Naive thymus-derived CD4-positive, alpha-beta T cell (primary cell): ENCODE results near the gene PTPRG. TPM values are rescaled to one million over a fixed set of nuclear protein-coding genes. Genes with fewer than 3 reads are reported as not detected.

Experiments used
- ATAC-seq: fragments of 150-1000 bp; cut with Tn5 transposase; 2 replicates; pipeline ENCODE4 v1.10.0; 2021; ENCODE audit warnings: mild to moderate bottlenecking, moderate library complexity
- CTCF ChIA-PET: fragments of 350-600 bp; sonication (Branson Sonifier 250); formaldehyde crosslinking; loops from one replicate; lab custom pipeline; 2021; ENCODE audit warnings: antibody characterized with exemption; lab: Charles Lee
- POLR2A ChIA-PET: fragments of 350-600 bp; sonication (Branson Sonifier 250); formaldehyde crosslinking; loops from one replicate; lab custom pipeline; 2021; ENCODE audit warnings: antibody characterized with exemption, inconsistent platforms; lab: Charles Lee
- DNase-seq, 9 donors: peaks; one replicate each; pipeline versions ENCODE4 v3.0.0 to v3.0.0-alpha.2; 2020 to 2022; ENCODE audit warnings: mixed read lengths in 1 of 9
- H3K27ac ChIP-seq: one replicate; pipeline ENCODE4 v1.7.0; 2013; ENCODE audit warnings: mild to moderate bottlenecking, low read depth, low read length, moderate library complexity
- H3K27me3 ChIP-seq, 2 donors: one replicate each; pipeline ENCODE4 v1.7.0; 2013; ENCODE audit warnings: low read length in 2 of 2, mild to moderate bottlenecking in 2 of 2, moderate library complexity in 2 of 2; ENCODE audit not compliant: control insufficient read depth in 2 of 2, insufficient read depth in 2 of 2
- H3K36me3 ChIP-seq, 3 experiments: 1 replicate in 2 of 3; 2 replicates in 1 of 3; pipeline ENCODE4 v1.7.0; 2013; ENCODE audit warnings: low read length in 3 of 3, mild to moderate bottlenecking in 3 of 3, moderate library complexity in 1 of 3; ENCODE audit not compliant: insufficient read depth in 3 of 3, control insufficient read depth in 2 of 3
- H3K4me1 ChIP-seq, 2 donors: one replicate each; pipeline ENCODE4 v1.7.0; 2013; ENCODE audit warnings: low read length in 2 of 2, mild to moderate bottlenecking in 2 of 2, moderate library complexity in 1 of 2; ENCODE audit not compliant: control insufficient read depth in 2 of 2, insufficient read depth in 2 of 2
- H3K4me3 ChIP-seq: 2 replicates; pipeline ENCODE4 v1.7.0; 2013; ENCODE audit warnings: mild to moderate bottlenecking, low read length
- H3K9me3 ChIP-seq, 3 experiments: 1 replicate in 2 of 3; 2 replicates in 1 of 3; pipeline ENCODE4 v1.7.0; 2013; ENCODE audit warnings: low read length in 3 of 3; ENCODE audit not compliant: control insufficient read depth in 2 of 3
- H3K27ac Mint-ChIP-seq, 9 donors: one replicate each; pipeline ENCODE4 v1.8.0; 2020 to 2022; ENCODE audit warnings: mixed read lengths in 9 of 9, mild to moderate bottlenecking in 8 of 9, moderate library complexity in 5 of 9, inconsistent platforms in 2 of 9
- H3K27me3 Mint-ChIP-seq, 5 donors: one replicate each; pipeline ENCODE4 v1.8.0; 2021 to 2022; ENCODE audit warnings: mixed read lengths in 5 of 5, mild to moderate bottlenecking in 1 of 5
- H3K36me3 Mint-ChIP-seq, 5 donors: one replicate each; pipeline ENCODE4 v1.8.0; 2020 to 2022; ENCODE audit warnings: mixed read lengths in 5 of 5, mild to moderate bottlenecking in 3 of 5, inconsistent platforms in 1 of 5
- H3K4me1 Mint-ChIP-seq, 7 donors: one replicate each; pipeline ENCODE4 v1.8.0; 2020 to 2022; ENCODE audit warnings: mixed read lengths in 7 of 7, mild to moderate bottlenecking in 3 of 7, inconsistent platforms in 1 of 7
- H3K4me3 Mint-ChIP-seq, 10 donors: one replicate each; pipeline ENCODE4 v1.8.0; 2020 to 2022; ENCODE audit warnings: mild to moderate bottlenecking in 10 of 10, mixed read lengths in 10 of 10, moderate library complexity in 6 of 10, inconsistent platforms in 2 of 10
- H3K9me3 Mint-ChIP-seq, 11 donors: one replicate each; pipeline ENCODE4 v1.8.0; 2020 to 2022; ENCODE audit warnings: mixed read lengths in 11 of 11, mild to moderate bottlenecking in 4 of 11, inconsistent platforms in 1 of 11, moderate library complexity in 1 of 11
- intact Hi-C, 2 donors: fragments of 100-400 bp; cut with micrococcal nuclease; formaldehyde crosslinking; loops; one replicate each; pipeline ENCODE4 v1.15.1; 2023
- polyA plus RNA-seq, 2 donors: library from polyadenylated mRNA; unstranded; fragments of 300-500 nt; fragmentation: Illumina TruSeq; gene quantifications; one replicate each; pipeline ENCODE4 v1.2.3, GENCODE V29; 2021
- total RNA-seq, 6 experiments: library from RNA in 5 of 6; stranded (reverse) in 5 of 6; gene quantifications; 1 replicate in 5 of 6; 2 replicates in 1 of 6; pipeline ENCODE4 v1.2.3 and lab custom pipeline; 2021 to 2026

Gene PTPRG
- total and polyA plus RNA-seq, 7 experiments from 2014 or later = 0.17 to 1.7 TPM; not detected in 5

GRCh38 chr3:61600195-61600594 is 38.8 kb downstream of the PTPRG start:
- peaks cover 0 to 9% (median 2%) of the 10 kb centered on the region in 5 donors for H3K27me3 Mint-ChIP-seq
- no peak overlapping the region for H3K4me3 Mint-ChIP-seq
- no peak overlapping the region for H3K4me3 ChIP-seq
- H3K4me1 ChIP-seq = no peaks in the 10 kb centered on the region
- peaks cover 0 to 2% (median 0%) of the 10 kb centered on the region in 7 donors for H3K4me1 Mint-ChIP-seq
- no peaks in the 10 kb centered on the region for H3K36me3 Mint-ChIP-seq
- ChIA-PET CTCF (no interaction called here), POLR2A (no interaction called here)
- DNase-seq (no peak), ATAC-seq (no peak)
- no peak overlapping the region for H3K27ac ChIP-seq
- H3K27ac Mint-ChIP-seq = no peak overlapping the region
- H3K9me3 ChIP-seq = no peaks in the 10 kb centered on the region
- no peaks in the 10 kb centered on the region for H3K27me3 ChIP-seq
- H3K36me3 ChIP-seq = no peaks in the 10 kb centered on the region
- H3K9me3 Mint-ChIP-seq = peaks cover 0 to 3% (median 0%) of the 10 kb centered on the region in 11 donors
- intact Hi-C loops = no loop called here

GRCh38 chr3:61601831-61602230 is 40.5 kb downstream of the PTPRG start:
- no peak overlapping the region for H3K4me3 ChIP-seq
- intact Hi-C loops = no loop called here
- CTCF ChIA-PET = no interaction called here
- Mint-ChIP-seq H3K36me3 (no peaks in the 10 kb centered on the region), H3K9me3 (peaks cover 0 to 3% (median 0%) of the 10 kb centered on the region in 11 donors), H3K27me3 (peaks cover 0 to 9% (median 0%) of the 10 kb centered on the region in 5 donors), H3K4me3 (no peak overlapping the region), H3K4me1 (peaks cover 0 to 2% (median 0%) of the 10 kb centered on the region in 7 donors), H3K27ac (no peak overlapping the region)
- no peaks in the 10 kb centered on the region for H3K27me3 ChIP-seq
- H3K27ac ChIP-seq = no peak overlapping the region
- no peak for ATAC-seq
- no peaks in the 10 kb centered on the region for H3K36me3 ChIP-seq
- no peak for DNase-seq
- POLR2A ChIA-PET = no interaction called here
- no peaks in the 10 kb centered on the region for H3K9me3 ChIP-seq
- no peaks in the 10 kb centered on the region for H3K4me1 ChIP-seq

GRCh38 chr3:61602466-61602865 is 41.1 kb downstream of the PTPRG start:
- H3K4me3 Mint-ChIP-seq = no peak overlapping the region
- H3K27ac ChIP-seq = no peak overlapping the region
- no peak overlapping the region for H3K27ac Mint-ChIP-seq
- no peaks in the 10 kb centered on the region for H3K36me3 Mint-ChIP-seq
- no peaks in the 10 kb centered on the region for H3K4me1 ChIP-seq
- peaks cover 0 to 9% (median 0%) of the 10 kb centered on the region in 5 donors for H3K27me3 Mint-ChIP-seq
- H3K9me3 Mint-ChIP-seq = peaks cover 0 to 3% (median 0%) of the 10 kb centered on the region in 11 donors
- ATAC-seq (no peak), DNase-seq (no peak)
- H3K36me3 ChIP-seq = no peaks in the 10 kb centered on the region
- no peaks in the 10 kb centered on the region for H3K9me3 ChIP-seq
- CTCF ChIA-PET = no interaction called here
- H3K4me3 ChIP-seq = no peak overlapping the region
- no peaks in the 10 kb centered on the region for H3K27me3 ChIP-seq
- peaks cover 0 to 2% (median 0%) of the 10 kb centered on the region in 7 donors for H3K4me1 Mint-ChIP-seq
- intact Hi-C loops = no loop called here
- POLR2A ChIA-PET = no interaction called here

GRCh38 chr3:61605589-61606175 is 44.3 kb downstream of the PTPRG start:
- no peaks in the 10 kb centered on the region for H3K4me1 ChIP-seq
- Mint-ChIP-seq H3K4me3 (no peak overlapping the region), H3K4me1 (peaks cover 0 to 2% (median 0%) of the 10 kb centered on the region in 7 donors), H3K36me3 (no peaks in the 10 kb centered on the region), H3K27ac (no peak overlapping the region), H3K27me3 (peaks cover 0 to 11% (median 0%) of the 10 kb centered on the region in 5 donors), H3K9me3 (peaks cover 0 to 3% (median 0%) of the 10 kb centered on the region in 11 donors)
- no peak overlapping the region for H3K4me3 ChIP-seq
- ChIA-PET CTCF (no interaction called here), POLR2A (no interaction called here)
- H3K27me3 ChIP-seq = no peaks in the 10 kb centered on the region
- H3K9me3 ChIP-seq = no peaks in the 10 kb centered on the region
- ATAC-seq = no peak
- no peak overlapping the region for H3K27ac ChIP-seq
- intact Hi-C loops = no loop called here
- no peak for DNase-seq
- H3K36me3 ChIP-seq = no peaks in the 10 kb centered on the region

- ATAC-seq (no peak), DNase-seq (no peak)
- ChIA-PET CTCF (no interaction called here), POLR2A (no interaction called here)
- intact Hi-C loops = no loop called here
- Mint-ChIP-seq H3K27me3 (peaks cover 0 to 11% (median 0%) of the 10 kb centered on the region in 5 donors), H3K9me3 (peaks cover 0 to 3% (median 0%) of the 10 kb centered on the region in 11 donors), H3K36me3 (no peaks in the 10 kb centered on the region), H3K4me1 (no peaks in the 10 kb centered on the region), H3K27ac (no peak overlapping the region), H3K4me3 (no peak overlapping the region)
- Histone ChIP-seq H3K4me1 (no peaks in the 10 kb centered on the region), H3K27me3 (no peaks in the 10 kb centered on the region), H3K9me3 (no peaks in the 10 kb centered on the region), H3K36me3 (no peaks in the 10 kb centered on the region), H3K4me3 (no peak overlapping the region), H3K27ac (no peak overlapping the region)
These were observed 44.8 kb downstream of the PTPRG start for GRCh38 chr3:61606196-61606595.

GRCh38 chr3:61608072-61608471 is 46.7 kb downstream of the PTPRG start:
- H3K36me3 ChIP-seq = no peaks in the 10 kb centered on the region
- Mint-ChIP-seq H3K27me3 (peaks cover 0 to 11% (median 0%) of the 10 kb centered on the region in 5 donors), H3K36me3 (no peaks in the 10 kb centered on the region), H3K9me3 (peaks cover 0 to 3% (median 0%) of the 10 kb centered on the region in 11 donors), H3K4me3 (no peak overlapping the region), H3K4me1 (peaks cover 0 to 1% (median 0%) of the 10 kb centered on the region in 7 donors), H3K27ac (no peak overlapping the region)
- no peaks in the 10 kb centered on the region for H3K27me3 ChIP-seq
- no peak overlapping the region for H3K27ac ChIP-seq
- ATAC-seq (no peak), DNase-seq (no peak)
- H3K4me1 ChIP-seq = no peaks in the 10 kb centered on the region
- intact Hi-C loops = no loop called here
- no peak overlapping the region for H3K4me3 ChIP-seq
- no peaks in the 10 kb centered on the region for H3K9me3 ChIP-seq
- ChIA-PET CTCF (no interaction called here), POLR2A (no interaction called here)

- H3K27ac ChIP-seq = no peak overlapping the region
- H3K4me3 ChIP-seq = no peak overlapping the region
- Mint-ChIP-seq H3K4me1 (peaks cover 0 to 1% (median 0%) of the 10 kb centered on the region in 7 donors), H3K36me3 (no peaks in the 10 kb centered on the region), H3K4me3 (no peak overlapping the region), H3K27ac (no peak overlapping the region), H3K27me3 (peaks cover 0 to 11% (median 0%) of the 10 kb centered on the region in 5 donors), H3K9me3 (peaks cover 0 to 3% (median 0%) of the 10 kb centered on the region in 11 donors)
- H3K4me1 ChIP-seq = no peaks in the 10 kb centered on the region
- H3K9me3 ChIP-seq = no peaks in the 10 kb centered on the region
- no peaks in the 10 kb centered on the region for H3K27me3 ChIP-seq
- ChIA-PET POLR2A (no interaction called here), CTCF (no interaction called here)
- DNase-seq (no peak), ATAC-seq (no peak)
- no peaks in the 10 kb centered on the region for H3K36me3 ChIP-seq
- intact Hi-C loops = no loop called here
These were observed 47.3 kb downstream of the PTPRG start for GRCh38 chr3:61608711-61609110.
